Measurements from ENCODE around the gene RRP8.

GRCh38 chr11:6620636-6621035, 17.2 kb upstream of the RRP8 start:
- TF ChIP-seq CTCF (IDR thresholded peaks at IDR 0.05; ENCODE audit: insufficient read depth, low read length) (no peak), POLR2AphosphoS5 (IDR thresholded peaks at IDR 0.05; ENCODE audit: low read depth) (no peak), REST (IDR thresholded peaks at IDR 0.05; ENCODE audit: insufficient replicate concordance, low read depth) (no peak)

Measured in HL-60 (cell line).